Natural killer cell (primary cell): ENCODE measurements around the gene OLIG1. TPM values are rescaled to one million over a fixed set of nuclear protein-coding genes. Genes with fewer than 3 reads are reported as not detected.

Experiments
- ATAC-seq, 3 donors: fragments of 150-1000 bp in 2 of 3; fragments of 200-7000 bp in 1 of 3; cut with Tn5 transposase; 1 replicate in 1 of 3; 2 replicates in 2 of 3; pipeline ENCODE4 v1.10.0; 2021; ENCODE audit warnings: mild to moderate bottlenecking in 2 of 3, moderate library complexity in 2 of 3
- DNase-seq, 2 donors: peaks; one replicate each; pipeline versions ENCODE4 v3.0.0 to v3.0.0-alpha.2; 2013 to 2021; ENCODE audit warnings: mixed read lengths in 1 of 2
- H3K27ac ChIP-seq: one replicate; pipeline ENCODE4 v1.5.1; 2013; ENCODE audit warnings: mild to moderate bottlenecking, low read length
- H3K27me3 ChIP-seq: one replicate; pipeline ENCODE4 v1.6.1; 2013; ENCODE audit warnings: low read length; ENCODE audit not compliant: control insufficient read depth, insufficient read depth
- H3K36me3 ChIP-seq: one replicate; pipeline ENCODE4 v1.6.1; 2013; ENCODE audit warnings: low read length; ENCODE audit not compliant: control insufficient read depth, insufficient read depth
- H3K4me1 ChIP-seq: one replicate; pipeline ENCODE4 v1.6.1; 2013; ENCODE audit warnings: low read length; ENCODE audit not compliant: control insufficient read depth, insufficient read depth
- H3K4me3 ChIP-seq: one replicate; pipeline ENCODE4 v1.5.1; 2013; ENCODE audit warnings: low read length
- H3K9me3 ChIP-seq: one replicate; pipeline ENCODE4 v1.6.1; 2013; ENCODE audit warnings: low read length; ENCODE audit not compliant: control insufficient read depth, insufficient read depth
- H3K27ac Mint-ChIP-seq, 2 donors: one replicate each; pipeline ENCODE4 v1.8.0; 2022; ENCODE audit warnings: mild to moderate bottlenecking in 2 of 2, mixed read lengths in 2 of 2, moderate library complexity in 1 of 2
- H3K27me3 Mint-ChIP-seq, 2 donors: one replicate each; pipeline ENCODE4 v1.8.0; 2022; ENCODE audit warnings: low read depth in 2 of 2, mixed read lengths in 2 of 2
- H3K36me3 Mint-ChIP-seq: one replicate; pipeline ENCODE4 v1.8.0; 2022; ENCODE audit warnings: mixed read lengths
- H3K4me1 Mint-ChIP-seq, 2 donors: one replicate each; pipeline ENCODE4 v1.8.0; 2022; ENCODE audit warnings: mixed read lengths in 2 of 2
- H3K4me3 Mint-ChIP-seq: one replicate; pipeline ENCODE4 v1.8.0; 2022; ENCODE audit warnings: mild to moderate bottlenecking, moderate library complexity, mixed read lengths
- H3K9me3 Mint-ChIP-seq, 2 donors: one replicate each; pipeline ENCODE4 v1.8.0; 2022; ENCODE audit warnings: mixed read lengths in 2 of 2
- CTCF ChIP-seq: fragments of 200-600 bp; IDR thresholded peaks from one replicate; pipeline ENCODE4 v1.8.0; 2022; ENCODE audit warnings: antibody characterized with exemption
- WGBS: methylation state at CpG from one replicate; pipeline ENCODE4 v1.1.7; 2013; ENCODE audit warnings: missing lambda C conversion rate; ENCODE audit not compliant: insufficient coverage; 5-methylcytosine and 5-hydroxymethylcytosine counted together
- intact Hi-C: fragments of 100-400 bp; cut with micrococcal nuclease; formaldehyde crosslinking; loops from one replicate; pipeline ENCODE4 v1.14.2; 2022
- total RNA-seq, 4 donors: library from RNA; stranded (reverse); fragments of 120-200 nt in 1 of 4; gene quantifications; one replicate each; pipeline versions ENCODE4 v1.2.3 to v1.2.4, GENCODE V29; 2013 to 2022

Gene OLIG1
- total RNA-seq, 3 donors from 2014 or later (not counting 1 experiment from before 2014, with no cell fraction given), result 0.47 to 1.4 (median 0.48) TPM

- H3K27ac Mint-ChIP-seq, result no peak overlapping the region
Measured at GRCh38 chr21:33076600-33077329, 6.8 kb downstream of the OLIG1 start.

GRCh38 chr21:33078907-33079582 is 9.1 kb downstream of the OLIG1 start:
- Histone ChIP-seq H3K27me3 (peaks cover 5% of the 10 kb centered on the region), H3K36me3 (no peaks in the 10 kb centered on the region), H3K27ac (no peak overlapping the region), H3K4me1 (peaks cover 7% of the 10 kb centered on the region), H3K4me3 (no peak overlapping the region), H3K9me3 (no peaks in the 10 kb centered on the region)
- intact Hi-C loops, result loop anchor here (5.0 kb wide), 1 partner anchor 42 kb away; no protein-coding TSS in a partner anchor
- Mint-ChIP-seq H3K27me3 (peaks cover 22 to 24% of the 10 kb centered on the region in 2 donors), H3K4me3 (no peak overlapping the region), H3K4me1 (peaks cover 28 to 32% of the 10 kb centered on the region in 2 donors), H3K36me3 (no peaks in the 10 kb centered on the region), H3K9me3 (no peaks in the 10 kb centered on the region), H3K27ac (peak overlapping the region in 1 of 2 donors; percentile 85)
- peak; percentile 33 to 36 for DNase-seq
- 10% methylated on average over 9 of the region's 10 CpGs for WGBS
- TF ChIP-seq CTCF, result no peak
- peak; percentile 91 to 97 (median 95) for ATAC-seq

More at GRCh38 chr21:33076600-33077329, 6.8 kb downstream of the OLIG1 start:
- no peaks in the 10 kb centered on the region for H3K9me3 Mint-ChIP-seq
- H3K36me3 Mint-ChIP-seq, result no peaks in the 10 kb centered on the region
- no peak for DNase-seq
- no peak for ATAC-seq
- Histone ChIP-seq H3K9me3 (no peaks in the 10 kb centered on the region), H3K4me3 (no peak overlapping the region), H3K36me3 (no peaks in the 10 kb centered on the region), H3K27me3 (peaks cover 25% of the 10 kb centered on the region), H3K4me1 (peaks cover 10% of the 10 kb centered on the region), H3K27ac (no peak overlapping the region)
- no peak for TF ChIP-seq CTCF
- intact Hi-C loops, result loop anchor here (5.0 kb wide), 1 partner anchor 39 kb away; no protein-coding TSS in a partner anchor
- WGBS, result 91% methylated on average over 8 of the region's 11 CpGs
- no peak overlapping the region for H3K4me3 Mint-ChIP-seq
- peaks cover 41% of the 10 kb centered on the region in 2 donors for H3K27me3 Mint-ChIP-seq
- peaks cover 35 to 36% of the 10 kb centered on the region in 2 donors for H3K4me1 Mint-ChIP-seq

- H3K9me3 ChIP-seq, result no peaks in the 10 kb centered on the region
- peaks cover 7% of the 10 kb centered on the region for H3K4me1 ChIP-seq
- H3K27me3 ChIP-seq, result peaks cover 5% of the 10 kb centered on the region
- no peaks in the 10 kb centered on the region for H3K9me3 Mint-ChIP-seq
- peaks cover 16 to 24% of the 10 kb centered on the region in 2 donors for H3K27me3 Mint-ChIP-seq
- H3K36me3 Mint-ChIP-seq, result no peaks in the 10 kb centered on the region
- DNase-seq (no peak), ATAC-seq (no peak)
- no peak overlapping the region for H3K27ac ChIP-seq
- no peak overlapping the region for H3K4me3 Mint-ChIP-seq
- TF ChIP-seq CTCF, result no peak
- no peak overlapping the region for H3K27ac Mint-ChIP-seq
- intact Hi-C loops, result no loop called here
- H3K36me3 ChIP-seq, result no peaks in the 10 kb centered on the region
- no peak overlapping the region for H3K4me3 ChIP-seq
- WGBS, result 86% methylated on average over 3 of the region's 3 CpGs
- peaks cover 28 to 32% of the 10 kb centered on the region in 2 donors for H3K4me1 Mint-ChIP-seq
Measured at GRCh38 chr21:33080376-33080775, 10.4 kb downstream of the OLIG1 start.
